HL-60 (cell line): ENCODE results near the gene MLST8.

ENCODE experiments used
- CTCF ChIP-seq: IDR thresholded peaks from one replicate; pipeline ENCODE4 v1.5.1; 2011; ENCODE audit warnings: low read length, control low read depth, inconsistent platforms; ENCODE audit not compliant: insufficient read depth
- GABPA ChIP-seq: IDR thresholded peaks from 2 replicates; pipeline ENCODE4 v1.6.1; 2012; ENCODE audit warnings: low read depth

GRCh38 chr16:2223221-2223941 is 18.1 kb downstream of the MLST8 start, which contains the start of gene E4F1:
- TF ChIP-seq GABPA: no peak
- no peak for TF ChIP-seq CTCF
